Psoas muscle (tissue), 8 donors: Measurements from ENCODE around the gene NMD3. TPM values are rescaled to one million over a fixed set of nuclear protein-coding genes. Genes with fewer than 3 reads are reported as not detected.
"Not testable (repeated sequence)": the region's sequence is repeated elsewhere in the genome, so short reads cannot be mapped to it uniquely, and the experiment has no call there.

Source experiments
- ATAC-seq, 4 donors: fragments of 200-7000 bp; cut with Tn5 transposase; one replicate each; pipeline ENCODE4 v1.9.1; 2020; ENCODE audit warnings: moderate library complexity in 3 of 4, mild to moderate bottlenecking in 2 of 4
- DNase-seq, 2 donors: peaks; one replicate each; pipeline ENCODE4 v3.0.0-alpha.2; 2020
- H3K27ac ChIP-seq: fragments of 200-600 bp; one replicate; pipeline ENCODE4 v1.8.0; 2022
- H3K27me3 ChIP-seq, 3 donors: fragments of 200-600 bp in 1 of 3; one replicate each; pipeline versions ENCODE4 v1.6.1 to v1.8.0; 2013 to 2022; ENCODE audit warnings: low read length in 2 of 3, mild to moderate bottlenecking in 2 of 3, moderate library complexity in 1 of 3; ENCODE audit not compliant: insufficient read depth in 3 of 3
- H3K36me3 ChIP-seq, 2 donors: fragments of 200-600 bp in 1 of 2; one replicate each; pipeline versions ENCODE4 v1.6.1 to v1.8.0; 2013 to 2022; ENCODE audit warnings: low read depth in 1 of 2, mild to moderate bottlenecking in 1 of 2, moderate library complexity in 1 of 2; ENCODE audit not compliant: insufficient read depth in 1 of 2
- H3K4me1 ChIP-seq: fragments of 200-600 bp; one replicate; pipeline ENCODE4 v1.8.0; 2022
- H3K4me3 ChIP-seq: fragments of 200-600 bp; one replicate; pipeline ENCODE4 v1.8.0; 2022; ENCODE audit warnings: mild to moderate bottlenecking
- H3K9me3 ChIP-seq: fragments of 200-600 bp; one replicate; pipeline ENCODE4 v1.8.0; 2022
- whole genome bisulfite sequencing, 3 donors: extraction: QIAGEN DNeasy Blood & Tissue Kit; methylation state at CpG; one replicate each; pipeline versions ENCODE4 v1.1.6 to v1.1.7; 2013; 5-methylcytosine and 5-hydroxymethylcytosine counted together
- intact Hi-C, 2 donors: fragments of 100-400 bp; cut with DNase I; formaldehyde crosslinking; loops; one replicate each; pipeline versions ENCODE4 v1.11.0 to v1.14.2; 2022
- polyA plus RNA-seq, 3 donors: library from polyadenylated mRNA; stranded (reverse); fragments of 200-250 nt; gene quantifications; one replicate each; pipeline ENCODE4 v1.2.3, GENCODE V29; 2013
- total RNA-seq, 4 donors: library from RNA; stranded (reverse); fragmentation: NEBNext Ultra II Directional in 2 of 4; extraction: Animal tissue kit (Norgen Biotek cat#: 25700) in 2 of 4; gene quantifications; one replicate each; pipeline versions ENCODE4 v1.2.1 to v1.2.4, GENCODE V29; 2021 to 2023
- TF ChIP-seq, protein P1 (sequence below): fragments of 200-600 bp; IDR thresholded peaks from one replicate; pipeline ENCODE4 v1.8.0; 2022; ENCODE audit warnings: antibody characterized with exemption
- donor health status: healthy with polysubstance abuse.
- donor health status: DM: no; HTN: no; CAD: no; lungs with moderate emphysema.
- donor health status: Bipolar disorder and iron deficiency.
- donor health status: healthy.
- donor health status: DM: yes; HTN: yes; CAD: no.
- donor health status: DM: no; HTN: no; CAD: no.
- donor health status: DM: no; HTN: no; CAD: no.
- donor health status: DM: yes; HTN: yes; CAD: no.

NMD3 gene
- total and polyA plus RNA-seq, 7 donors, result 19.1 to 53.4 (median 30.7) TPM

DNA sequence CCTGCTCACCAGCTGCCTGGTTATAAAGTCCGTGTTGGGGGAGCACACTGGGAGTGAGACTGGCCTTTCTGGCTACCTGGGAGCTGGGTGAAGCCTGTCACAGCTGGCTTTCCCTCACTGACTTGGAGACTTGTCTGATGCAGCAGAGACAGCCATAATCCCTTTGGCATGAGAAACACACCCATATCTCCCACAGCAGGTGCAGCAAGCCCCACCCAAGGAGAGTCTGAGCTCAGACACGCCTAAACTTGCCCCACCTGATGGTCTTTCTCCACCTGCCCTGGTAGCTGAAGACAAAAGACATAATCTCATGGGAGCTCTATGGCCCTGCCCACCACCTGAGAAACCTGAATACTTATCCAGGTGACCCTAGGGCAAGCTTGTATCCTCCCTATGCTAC is 54.8 kb downstream of the NMD3 start:
- Histone ChIP-seq H3K27me3 (no peaks in the 10 kb centered on the region), H3K36me3 (peaks cover 5 to 7% of the 10 kb centered on the region in 2 donors), H3K27ac (no peak overlapping the region), H3K4me1 (no peaks in the 10 kb centered on the region), H3K4me3 (no peak overlapping the region), H3K9me3 (peaks cover 13% of the 10 kb centered on the region)
- 90 to 95% (median 92%) methylated on average over 2 of the region's 2 CpGs for WGBS, 3 donors
- DNase-seq, result no peak
- no peak for ATAC-seq
- TF ChIP-seq, protein P1, sequence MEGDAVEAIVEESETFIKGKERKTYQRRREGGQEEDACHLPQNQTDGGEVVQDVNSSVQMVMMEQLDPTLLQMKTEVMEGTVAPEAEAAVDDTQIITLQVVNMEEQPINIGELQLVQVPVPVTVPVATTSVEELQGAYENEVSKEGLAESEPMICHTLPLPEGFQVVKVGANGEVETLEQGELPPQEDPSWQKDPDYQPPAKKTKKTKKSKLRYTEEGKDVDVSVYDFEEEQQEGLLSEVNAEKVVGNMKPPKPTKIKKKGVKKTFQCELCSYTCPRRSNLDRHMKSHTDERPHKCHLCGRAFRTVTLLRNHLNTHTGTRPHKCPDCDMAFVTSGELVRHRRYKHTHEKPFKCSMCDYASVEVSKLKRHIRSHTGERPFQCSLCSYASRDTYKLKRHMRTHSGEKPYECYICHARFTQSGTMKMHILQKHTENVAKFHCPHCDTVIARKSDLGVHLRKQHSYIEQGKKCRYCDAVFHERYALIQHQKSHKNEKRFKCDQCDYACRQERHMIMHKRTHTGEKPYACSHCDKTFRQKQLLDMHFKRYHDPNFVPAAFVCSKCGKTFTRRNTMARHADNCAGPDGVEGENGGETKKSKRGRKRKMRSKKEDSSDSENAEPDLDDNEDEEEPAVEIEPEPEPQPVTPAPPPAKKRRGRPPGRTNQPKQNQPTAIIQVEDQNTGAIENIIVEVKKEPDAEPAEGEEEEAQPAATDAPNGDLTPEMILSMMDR, result no peak
- intact Hi-C loops, result loop anchor here in 1 of 2 donors (2.0 kb wide), 1 partner anchor 147 kb away; no protein-coding TSS in a partner anchor

DNA sequence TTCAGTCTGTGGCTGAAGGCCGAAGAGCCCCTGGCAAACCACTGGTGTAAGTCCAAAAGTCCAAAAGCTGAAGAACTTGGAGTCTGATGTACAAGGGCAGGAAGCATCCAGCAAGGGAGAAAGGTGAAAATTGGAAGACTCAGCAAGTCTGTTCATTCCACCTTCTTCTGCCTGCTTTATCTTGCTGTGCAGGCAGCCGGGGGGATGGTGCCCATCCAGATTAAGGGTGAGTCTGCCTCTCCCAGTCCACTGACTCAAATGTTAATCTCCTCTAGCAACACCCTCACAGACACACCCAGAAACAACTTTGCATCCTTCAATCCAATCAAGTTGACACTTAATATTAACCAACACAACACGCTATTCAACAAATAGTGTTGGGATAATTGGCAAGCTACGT is 61.3 kb downstream of the NMD3 start:
- H3K4me1 ChIP-seq, ATAC-seq, DNase-seq, intact Hi-C loops, H3K36me3 ChIP-seq, H3K4me3 ChIP-seq, H3K27me3 ChIP-seq, H3K27ac ChIP-seq: not testable (repeated sequence)
- H3K9me3 ChIP-seq, result peaks cover 13% of the 10 kb centered on the region
- 91 to 92% (median 91%) methylated on average over 4 of the region's 4 CpGs for WGBS, 3 donors

DNA sequence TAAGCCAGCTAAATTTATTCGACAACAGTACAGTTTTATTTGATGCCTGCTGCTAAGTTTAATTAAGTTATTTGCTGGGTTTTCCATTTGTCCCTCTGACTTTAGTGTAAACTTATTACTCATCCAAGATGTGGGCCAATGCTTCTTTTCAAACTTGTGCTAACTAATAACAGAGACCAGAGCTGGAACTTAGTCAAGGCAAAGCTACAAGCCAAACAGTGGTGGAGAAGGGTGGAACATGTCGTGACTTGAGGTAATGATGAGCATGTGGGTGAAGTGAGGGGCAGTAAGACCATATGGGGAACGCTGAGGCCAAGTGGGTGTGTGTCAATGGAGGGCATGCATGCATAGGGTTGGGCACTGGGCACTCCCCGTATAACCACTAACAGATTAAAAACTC is 63.9 kb downstream of the NMD3 start:
- ATAC-seq (no peak), DNase-seq (no peak)
- no peaks in the 10 kb centered on the region for H3K27me3 ChIP-seq
- H3K27ac ChIP-seq, result no peak overlapping the region
- TF ChIP-seq, protein P1, result no peak
- 91 to 94% (median 92%) methylated on average over 4 of the region's 4 CpGs for WGBS, 3 donors
- no peak overlapping the region for H3K4me3 ChIP-seq
- no peaks in the 10 kb centered on the region for H3K4me1 ChIP-seq
- intact Hi-C loops, result no loop called here
- no peaks in the 10 kb centered on the region for H3K36me3 ChIP-seq
- H3K9me3 ChIP-seq, result peaks cover 4% of the 10 kb centered on the region

DNA sequence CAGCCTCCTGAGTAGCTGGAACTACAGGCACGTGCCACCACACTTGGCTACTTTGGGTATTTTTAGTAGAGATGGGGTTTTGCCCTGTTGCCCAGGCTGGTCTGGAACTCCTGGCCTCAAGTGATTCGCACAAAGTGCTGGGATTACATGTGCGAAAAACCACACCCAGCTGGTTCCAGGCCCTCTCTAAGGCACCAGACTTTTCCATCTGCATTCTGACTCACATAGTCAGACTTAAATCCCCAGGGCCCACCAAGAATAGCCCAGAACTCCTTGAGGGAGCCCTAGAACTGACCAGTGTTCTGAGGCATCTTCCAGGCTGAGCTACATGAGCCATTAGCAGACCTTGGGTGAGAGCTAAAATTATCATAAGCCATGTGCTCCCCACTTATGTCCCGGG is 68.1 kb downstream of the NMD3 start:
- H3K4me3 ChIP-seq, result no peak overlapping the region
- H3K9me3 ChIP-seq, result no peaks in the 10 kb centered on the region
- no peak for DNase-seq
- H3K27ac ChIP-seq, result no peak overlapping the region
- ATAC-seq, result no peak
- intact Hi-C loops, result no loop called here
- H3K4me1 ChIP-seq, result no peaks in the 10 kb centered on the region
- TF ChIP-seq, protein P1, result no peak
- 85 to 91% (median 91%) methylated on average over 4 of the region's 4 CpGs for WGBS, 3 donors
- no peaks in the 10 kb centered on the region for H3K36me3 ChIP-seq
- no peaks in the 10 kb centered on the region for H3K27me3 ChIP-seq

DNA sequence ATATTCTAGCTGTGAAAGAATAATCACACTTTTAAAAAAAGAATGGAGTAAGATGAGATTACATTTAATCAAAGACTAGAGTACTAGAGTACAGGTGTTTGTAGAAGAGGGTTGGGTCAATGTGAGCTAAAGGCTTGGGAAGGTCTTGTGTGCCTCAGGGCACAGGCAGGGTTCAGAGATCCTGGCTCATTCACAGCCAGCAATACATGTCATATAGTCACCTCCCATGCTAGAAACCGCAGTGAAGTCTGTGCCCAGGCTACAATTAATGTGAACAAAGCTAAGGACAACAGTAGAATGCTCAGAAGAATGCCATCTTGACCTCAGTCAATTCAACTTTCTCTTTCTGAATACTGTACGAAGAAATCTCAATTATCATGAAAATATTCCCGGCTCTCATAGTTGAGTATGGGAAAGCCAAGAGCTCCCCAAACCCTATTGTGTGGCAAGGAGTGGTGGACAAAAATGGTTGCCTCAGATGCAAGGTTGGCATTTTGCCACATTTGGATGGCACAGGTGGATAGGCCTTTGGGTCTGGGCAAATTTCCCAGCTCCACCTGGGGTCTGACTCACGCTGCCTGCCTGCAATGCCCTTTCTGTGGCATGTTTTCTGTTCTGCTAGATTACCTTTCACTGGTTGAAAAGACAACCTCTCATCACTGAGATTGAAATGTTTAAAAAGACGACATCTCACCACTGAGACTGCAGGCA is 70.2 kb downstream of the NMD3 start:
- H3K4me3 ChIP-seq, result no peak overlapping the region
- 85 to 90% (median 88%) methylated on average over 5 of the region's 5 CpGs for WGBS, 3 donors

More for the DNA sequence above, 70.2 kb downstream of the NMD3 start:
- intact Hi-C loops, result no loop called here
- H3K27ac ChIP-seq, result no peak overlapping the region
- H3K36me3 ChIP-seq, result no peaks in the 10 kb centered on the region
- no peaks in the 10 kb centered on the region for H3K4me1 ChIP-seq
- H3K9me3 ChIP-seq, result no peaks in the 10 kb centered on the region
- no peak for DNase-seq
- no peaks in the 10 kb centered on the region for H3K27me3 ChIP-seq
- no peak for ATAC-seq
- TF ChIP-seq, protein P1, result no peak
